Peyer's patch (tissue), 4 donors: ENCODE measurements around the gene PAPSS2. TPM values are rescaled to one million over a fixed set of nuclear protein-coding genes. Genes with fewer than 3 reads are reported as not detected.

Experiments used
- DNase-seq, 3 donors: peaks; one replicate each; pipeline ENCODE4 v3.0.0-alpha.2; 2017 to 2019
- H3K27ac ChIP-seq, 4 donors: fragments of 200-600 bp; sonication (generic); one replicate each; pipeline ENCODE4 v1.5.1; 2016 to 2019
- H3K27me3 ChIP-seq, 2 donors: fragments of 200-600 bp; sonication (generic); one replicate each; pipeline ENCODE4 v1.5.1; 2019
- H3K36me3 ChIP-seq, 3 donors: fragments of 200-600 bp; sonication (generic); one replicate each; pipeline ENCODE4 v1.5.1; 2016 to 2019
- H3K4me1 ChIP-seq, 4 donors: fragments of 200-600 bp; sonication (generic); one replicate each; pipeline ENCODE4 v1.5.1; 2016 to 2019
- H3K4me3 ChIP-seq, 4 donors: fragments of 200-600 bp; sonication (generic); 1 replicate in 3 of 4; 2 replicates in 1 of 4; pipeline ENCODE4 v1.5.1; 2016 to 2019; ENCODE audit warnings: mild to moderate bottlenecking in 1 of 4
- H3K9me3 ChIP-seq, 4 donors: fragments of 200-600 bp; sonication (generic); one replicate each; pipeline ENCODE4 v1.5.1; 2016 to 2019; ENCODE audit warnings: mild to moderate bottlenecking in 1 of 4
- CTCF ChIP-seq, 6 experiments: fragments of 450-650 bp in 4 of 6; fragments of 200-600 bp in 2 of 6; sonication (generic) in 1 of 6; IDR thresholded peaks; one replicate each; pipeline ENCODE4 v1.5.1; 2017 to 2019; ENCODE audit warnings: antibody characterized with exemption in 6 of 6, mild to moderate bottlenecking in 3 of 6, moderate library complexity in 1 of 6
- POLR2A ChIP-seq, 2 donors: fragments of 450-650 bp; IDR thresholded peaks; one replicate each; pipeline ENCODE4 v1.5.1; 2017; ENCODE audit warnings: antibody characterized with exemption in 2 of 2, mild to moderate bottlenecking in 2 of 2, moderate library complexity in 2 of 2
- total RNA-seq, 4 donors: library from RNA; depleted of rRNA; stranded (reverse); fragments of >200 nt; gene quantifications; one replicate each; pipeline ENCODE4 v1.1.0, GENCODE V29; 2016

Gene PAPSS2
- total RNA-seq, 4 donors from 2014 or later: 28.1 to 166 (median 146) TPM

- Histone ChIP-seq H3K36me3 (peaks cover 0 to 19% (median 0%) of the 10 kb centered on the region in 3 donors), H3K9me3 (no peaks in the 10 kb centered on the region), H3K27me3 (no peaks in the 10 kb centered on the region), H3K27ac (no peak overlapping the region), H3K4me1 (no peaks in the 10 kb centered on the region), H3K4me3 (no peak overlapping the region)
- no peak for TF ChIP-seq POLR2A (IDR thresholded peaks at IDR 0.05)
- no peak for TF ChIP-seq CTCF (IDR thresholded peaks at IDR 0.05)
- DNase-seq: no peak
These were observed 116.1 kb downstream of the PAPSS2 start for GRCh38 chr10:87775766-87776165.

- Histone ChIP-seq H3K36me3 (peaks cover 0 to 21% (median 0%) of the 10 kb centered on the region in 3 donors), H3K4me3 (no peak overlapping the region), H3K27me3 (no peaks in the 10 kb centered on the region), H3K4me1 (no peaks in the 10 kb centered on the region), H3K9me3 (no peaks in the 10 kb centered on the region), H3K27ac (no peak overlapping the region)
- DNase-seq: no peak
- TF ChIP-seq POLR2A (IDR thresholded peaks at IDR 0.05) (no peak), CTCF (IDR thresholded peaks at IDR 0.05) (no peak)
These were observed 116.7 kb downstream of the PAPSS2 start for GRCh38 chr10:87776328-87776727.

GRCh38 chr10:87781545-87781944, 121.9 kb downstream of the PAPSS2 start:
- H3K4me1 ChIP-seq: no peaks in the 10 kb centered on the region
- no peaks in the 10 kb centered on the region for H3K27me3 ChIP-seq
- H3K4me3 ChIP-seq: no peak overlapping the region
- H3K27ac ChIP-seq: no peak overlapping the region
- no peaks in the 10 kb centered on the region for H3K9me3 ChIP-seq
- DNase-seq: no peak
- H3K36me3 ChIP-seq: peaks cover 0 to 43% (median 0%) of the 10 kb centered on the region in 3 donors
- TF ChIP-seq CTCF (IDR thresholded peaks at IDR 0.05) (no peak), POLR2A (IDR thresholded peaks at IDR 0.05) (no peak)

- TF ChIP-seq CTCF (IDR thresholded peaks at IDR 0.05) (no peak), POLR2A (IDR thresholded peaks at IDR 0.05) (no peak)
- peak in 1 of 3 donors; percentile 54 for DNase-seq
These were observed 123.0 kb downstream of the PAPSS2 start for GRCh38 chr10:87782721-87783120.

GRCh38 chr10:87786421-87786820, 126.7 kb downstream of the PAPSS2 start:
- no peak overlapping the region for H3K4me3 ChIP-seq
- DNase-seq: no peak
- no peak overlapping the region for H3K27ac ChIP-seq
- no peaks in the 10 kb centered on the region for H3K9me3 ChIP-seq
- no peaks in the 10 kb centered on the region for H3K27me3 ChIP-seq
- TF ChIP-seq CTCF (IDR thresholded peaks at IDR 0.05): no peak
- TF ChIP-seq POLR2A (IDR thresholded peaks at IDR 0.05): no peak
- H3K4me1 ChIP-seq: no peaks in the 10 kb centered on the region
- H3K36me3 ChIP-seq: peaks cover 0 to 36% (median 0%) of the 10 kb centered on the region in 3 donors

More at GRCh38 chr10:87782721-87783120, 123.0 kb downstream of the PAPSS2 start:
- no peak overlapping the region for H3K4me3 ChIP-seq
- peaks cover 0 to 43% (median 0%) of the 10 kb centered on the region in 3 donors for H3K36me3 ChIP-seq
- H3K27me3 ChIP-seq: no peaks in the 10 kb centered on the region
- no peak overlapping the region for H3K27ac ChIP-seq
- H3K4me1 ChIP-seq: no peaks in the 10 kb centered on the region
- H3K9me3 ChIP-seq: no peaks in the 10 kb centered on the region

- no peaks in the 10 kb centered on the region for H3K27me3 ChIP-seq
- no peaks in the 10 kb centered on the region for H3K4me1 ChIP-seq
- H3K9me3 ChIP-seq: no peaks in the 10 kb centered on the region
- no peak overlapping the region for H3K27ac ChIP-seq
- peaks cover 0 to 12% (median 0%) of the 10 kb centered on the region in 3 donors for H3K36me3 ChIP-seq
- TF ChIP-seq POLR2A (IDR thresholded peaks at IDR 0.05) (no peak), CTCF (IDR thresholded peaks at IDR 0.05) (no peak)
- no peak for DNase-seq
- H3K4me3 ChIP-seq: no peak overlapping the region
These were observed 130.5 kb downstream of the PAPSS2 start for GRCh38 chr10:87790185-87790584.
